Neural progenitor cell (in vitro differentiated cells): ENCODE measurements around the gene CERS1.

Source experiments
- CTCF ChIP-seq: fragments of 200-600 bp; sonication (generic); IDR thresholded peaks from 2 replicates; pipeline ENCODE4 v1.5.1; 2017; ENCODE audit warnings: antibody characterized with exemption, mild to moderate bottlenecking
- EZH2 ChIP-seq: fragments of 200-600 bp; sonication (generic); IDR thresholded peaks from 2 replicates; pipeline ENCODE4 v1.6.1; 2017; ENCODE audit warnings: antibody characterized with exemption, mild to moderate bottlenecking, moderate library complexity

DNA sequence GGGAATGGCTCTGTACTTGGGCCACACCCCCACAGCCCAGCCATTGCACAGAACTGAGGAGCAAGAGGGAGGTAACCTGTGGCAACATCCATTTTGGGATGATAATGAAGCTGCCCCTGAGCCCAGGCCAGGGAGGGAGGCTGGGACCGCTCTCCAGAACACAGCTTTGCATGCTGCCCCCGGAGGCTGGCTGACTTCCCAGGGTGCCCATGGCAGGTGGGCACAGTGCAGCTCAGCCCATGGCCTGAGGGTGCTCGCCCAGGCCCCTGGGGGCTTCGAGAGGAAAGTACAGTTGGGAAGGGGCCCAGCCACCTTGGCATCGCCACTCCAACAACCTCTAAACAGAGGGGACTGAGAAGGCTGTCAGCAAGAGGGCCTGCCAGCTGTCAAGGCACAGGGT lies 17.5 kb upstream of the CERS1 start:
- no peak for TF ChIP-seq CTCF
- TF ChIP-seq EZH2, result no peak
